B cell (primary cell): Measurements from ENCODE around the gene PIP5K1A. TPM values are rescaled to one million over a fixed set of nuclear protein-coding genes. Genes with fewer than 3 reads are reported as not detected.

Experiments
- ATAC-seq: fragments of 200-7000 bp; cut with Tn5 transposase; one replicate; pipeline ENCODE4 v1.10.0; 2021; ENCODE audit warnings: low read depth, mild to moderate bottlenecking, moderate number of reproducible peaks, moderate library complexity
- CTCF ChIA-PET: fragments of 350-600 bp; sonication (Branson Sonifier 250); formaldehyde crosslinking; loops from one replicate; lab custom pipeline; 2021; ENCODE audit warnings: antibody characterized with exemption, inconsistent platforms; lab: Charles Lee
- POLR2A ChIA-PET: fragments of 350-600 bp; sonication (Branson Sonifier 250); formaldehyde crosslinking; loops from one replicate; lab custom pipeline; 2021; ENCODE audit warnings: antibody characterized with exemption; lab: Charles Lee
- DNase-seq: peaks from one replicate; pipeline ENCODE4 v3.0.0; 2013
- H2AFZ ChIP-seq: 2 replicates; pipeline ENCODE4 v1.6.1; 2012; ENCODE audit warnings: mild to moderate bottlenecking, low read depth, low read length; ENCODE audit not compliant: insufficient read depth, poor library complexity, severe bottlenecking
- H3K27ac ChIP-seq, 2 donors: 1 replicate in 1 of 2; 2 replicates in 1 of 2; pipeline ENCODE4 v1.5.1; 2012 to 2013; ENCODE audit warnings: low read length in 2 of 2, mild to moderate bottlenecking in 2 of 2, moderate library complexity in 1 of 2
- H3K27me3 ChIP-seq, 4 experiments: fragments of 200-600 bp in 1 of 4; sonication (generic) in 1 of 4; replicated peaks in 1 of 4; 1 replicate in 2 of 4; 2 replicates in 2 of 4; pipeline versions ENCODE4 v1.6.1 to v1.7.0; 2013 to 2016; ENCODE audit warnings: low read length in 3 of 4, mild to moderate bottlenecking in 2 of 4, mixed read lengths in 1 of 4, moderate library complexity in 1 of 4; ENCODE audit not compliant: insufficient read depth in 4 of 4, control insufficient read depth in 3 of 4; ENCODE audit errors: control extremely low read depth in 1 of 4
- H3K36me3 ChIP-seq, 2 experiments: replicated peaks in 1 of 2; 1 replicate in 1 of 2; 2 replicates in 1 of 2; pipeline versions ENCODE4 v1.6.1 to v1.7.1; 2013; ENCODE audit warnings: low read length in 1 of 2; ENCODE audit not compliant: insufficient read depth in 2 of 2, control insufficient read depth in 1 of 2; ENCODE audit errors: control extremely low read depth in 1 of 2, extremely low read depth in 1 of 2
- H3K4me1 ChIP-seq, 2 donors: fragments of 200-600 bp in 1 of 2; sonication (generic) in 1 of 2; 1 replicate in 1 of 2; 2 replicates in 1 of 2; pipeline versions ENCODE4 v1.5.1 to v1.6.1; 2013 to 2017; ENCODE audit warnings: low read length in 2 of 2; ENCODE audit not compliant: control insufficient read depth in 2 of 2, insufficient read depth in 2 of 2
- H3K4me2 ChIP-seq: replicated peaks from 2 replicates; pipeline ENCODE3; 2012; ENCODE audit warnings: mild to moderate bottlenecking, low read depth, low read length; ENCODE audit not compliant: poor library complexity, severe bottlenecking
- H3K4me3 ChIP-seq, 5 experiments: fragments of 200-600 bp in 1 of 5; sonication (generic) in 1 of 5; 1 replicate in 3 of 5; 2 replicates in 2 of 5; pipeline versions ENCODE4 v1.5.1 to v1.7.0; 2011 to 2016; ENCODE audit warnings: low read length in 4 of 5, mild to moderate bottlenecking in 4 of 5, low read depth in 2 of 5, control low read depth in 1 of 5, moderate library complexity in 1 of 5; ENCODE audit not compliant: insufficient read depth in 1 of 5; ENCODE audit errors: control extremely low read depth in 1 of 5, extremely low read depth in 1 of 5
- H3K79me2 ChIP-seq: fragments of 200-600 bp; sonication (generic); one replicate; pipeline ENCODE4 v1.6.0; 2016; ENCODE audit warnings: low read length; ENCODE audit not compliant: control insufficient read depth, insufficient read depth
- H3K9ac ChIP-seq: fragments of 200-600 bp; sonication (generic); 2 replicates; pipeline ENCODE4 v1.6.1; 2017; ENCODE audit warnings: mild to moderate bottlenecking, low read length, moderate library complexity
- H3K9me3 ChIP-seq, 3 donors: one replicate each; pipeline versions ENCODE4 v1.6.1 to v1.7.1; 2013; ENCODE audit warnings: low read length in 2 of 3; ENCODE audit not compliant: control insufficient read depth in 2 of 3, insufficient read depth in 1 of 3; ENCODE audit errors: control extremely low read depth in 1 of 3
- H4K20me1 ChIP-seq: 2 replicates; pipeline ENCODE4 v1.6.0; 2012; ENCODE audit warnings: mild to moderate bottlenecking, low read length; ENCODE audit not compliant: insufficient read depth, control insufficient read depth, poor library complexity, severe bottlenecking
- H3K27ac Mint-ChIP-seq: one replicate; pipeline ENCODE4 v1.8.0; 2021; ENCODE audit warnings: mixed read lengths
- H3K27me3 Mint-ChIP-seq: one replicate; pipeline ENCODE4 v1.8.0; 2021; ENCODE audit warnings: mixed read lengths
- H3K4me1 Mint-ChIP-seq: one replicate; pipeline ENCODE4 v1.8.0; 2021; ENCODE audit warnings: mixed read lengths
- H3K4me3 Mint-ChIP-seq: one replicate; pipeline ENCODE4 v1.8.0; 2021; ENCODE audit warnings: mixed read lengths
- H3K9me3 Mint-ChIP-seq: one replicate; pipeline ENCODE4 v1.8.0; 2022; ENCODE audit warnings: mixed read lengths; ENCODE audit not compliant: insufficient read depth
- CTCF ChIP-seq: fragments of 200-600 bp; IDR thresholded peaks from one replicate; pipeline ENCODE4 v1.8.0; 2022; ENCODE audit warnings: antibody characterized with exemption, mild to moderate bottlenecking
- EZH2 ChIP-seq: IDR thresholded peaks from 2 replicates; pipeline ENCODE4 v1.6.1; 2012; ENCODE audit warnings: borderline replicate concordance, low read depth, mild to moderate bottlenecking, moderate library complexity, low read length; ENCODE audit not compliant: insufficient read depth, poor library complexity, severe bottlenecking
- WGBS: methylation state at CpG from one replicate; pipeline ENCODE4 v1.1.5; 2013; ENCODE audit warnings: missing lambda C conversion rate; ENCODE audit not compliant: insufficient coverage; 5-methylcytosine and 5-hydroxymethylcytosine counted together
- intact Hi-C: fragments of 100-400 bp; cut with micrococcal nuclease; formaldehyde crosslinking; loops from one replicate; pipeline ENCODE4 v1.10.0; 2022
- polyA plus RNA-seq: library from polyadenylated mRNA; depleted of rRNA; stranded (reverse); fragments of >200 nt; gene quantifications from 2 replicates; pipeline ENCODE4 v1.2.3, GENCODE V29; 2012
- total RNA-seq, 2 donors: library from RNA; stranded (reverse); fragments of 120-200 nt in 1 of 2; gene quantifications; 1 replicate in 1 of 2; 2 replicates in 1 of 2; pipeline versions ENCODE4 v1.2.3 to v1.2.4, GENCODE V29; 2013 to 2022

The PIP5K1A gene
- total and polyA plus RNA-seq, 2 donors (not counting 1 experiment from before 2014, with no cell fraction given), result 59.4 to 78.4 TPM

- WGBS, result 0% methylated on average over 4 of the region's 4 CpGs
- Histone ChIP-seq H3K4me1 (peaks cover 30 to 37% of the 10 kb centered on the region in 2 donors), H4K20me1 (peaks cover 6% of the 10 kb centered on the region), H3K4me3 (peak within 1 kb of the TSS; percentile 72 to 98 (median 72)), H3K4me2 (peak within 1 kb of the TSS; percentile 86), H3K9me3 (no peaks in the 10 kb centered on the region), H3K27me3 (no peaks in the 10 kb centered on the region), H3K36me3 (peaks cover 1 to 26% of the 10 kb centered on the region in 2 experiments), H2AFZ (peak within 1 kb of the TSS; percentile 66), H3K9ac (peak within 1 kb of the TSS; percentile 78), H3K27ac (peak within 1 kb of the TSS; percentile 29 to 79), H3K79me2 (peaks cover 40% of the 10 kb centered on the region)
- Mint-ChIP-seq H3K4me3 (peak within 1 kb of the TSS; percentile 99), H3K27me3 (no peaks in the 10 kb centered on the region), H3K9me3 (no peaks in the 10 kb centered on the region), H3K4me1 (peaks cover 41% of the 10 kb centered on the region), H3K27ac (peak within 1 kb of the TSS; percentile 97)
- CTCF ChIA-PET, result interaction anchor here (0.6 to 9.6 kb wide), 24 partner anchors 9 to 234 kb away, joined by 3 to 227 read pairs (median 4); partner anchors contain the start of genes GABPB2, MLLT11, PSMD4 and TMOD4
- intact Hi-C loops, result loop anchor here (1.0 to 2.0 kb wide), 10 partner anchors 9 to 177 kb away; partner anchors contain the start of genes C1orf56, CDC42SE1, GABPB2 and LYSMD1
- no peak for TF ChIP-seq CTCF
- no peak for TF ChIP-seq EZH2
- peak; percentile 85 for ATAC-seq
- POLR2A ChIA-PET, result interaction anchor here (0.5 to 1.6 kb wide), 5 partner anchors 10 to 329 kb away, joined by 3 to 5 read pairs (median 3); partner anchors contain the start of genes LYSMD1 and SCNM1
- DNase-seq, result peak; percentile 77
These were observed 41.9 kb upstream of the PIP5K1A start, which contains the start of gene TNFAIP8L2 for GRCh38 chr1:151156515-151156819. TSS of gene TNFAIP8L2 (plus strand) at chr1:151156649. CDS start at chr1:151158698, 2,049 bp downstream.

- ATAC-seq, result peak; percentile 13
- Mint-ChIP-seq H3K27me3 (no peaks in the 10 kb centered on the region), H3K4me1 (peaks cover 44% of the 10 kb centered on the region), H3K27ac (peak overlapping the region; percentile 97), H3K4me3 (peak overlapping the region; percentile 99), H3K9me3 (no peaks in the 10 kb centered on the region)
- H2AFZ ChIP-seq, result peak overlapping the region; percentile 66
- H3K9me3 ChIP-seq, result no peaks in the 10 kb centered on the region
- H3K4me2 ChIP-seq, result peak overlapping the region; percentile 86
- WGBS, result 0% methylated on average over 3 of the region's 6 CpGs
- H4K20me1 ChIP-seq, result peaks cover 10% of the 10 kb centered on the region
- CTCF ChIA-PET, result interaction anchor here (0.6 to 9.6 kb wide), 26 partner anchors 8 to 247 kb away, joined by 3 to 227 read pairs (median 4); partner anchors contain the start of genes GABPB2, MLLT11, PSMD4 and TMOD4
- H3K36me3 ChIP-seq, result peaks cover 1 to 26% of the 10 kb centered on the region in 2 experiments
- no peak for TF ChIP-seq CTCF
- TF ChIP-seq EZH2, result no peak
- H3K4me3 ChIP-seq, result peak overlapping the region; percentile 72 to 98 (median 72)
- no peaks in the 10 kb centered on the region for H3K27me3 ChIP-seq
- DNase-seq, result peak; percentile 59
- POLR2A ChIA-PET, result interaction anchor here (0.5 to 1.6 kb wide), 6 partner anchors 9 to 329 kb away, joined by 3 to 7 read pairs (median 4); partner anchors contain the start of genes LYSMD1 and SCNM1
- H3K79me2 ChIP-seq, result peaks cover 42% of the 10 kb centered on the region
- intact Hi-C loops, result loop anchor here (2.0 kb wide), 3 partner anchors 26 to 126 kb away; partner anchors contain the start of genes C1orf56 and ZNF687
- H3K27ac ChIP-seq, result peak overlapping the region; percentile 29 to 79
- peaks cover 30 to 38% of the 10 kb centered on the region in 2 donors for H3K4me1 ChIP-seq
- peak overlapping the region; percentile 78 for H3K9ac ChIP-seq
These were observed 41.3 kb upstream of the PIP5K1A start for GRCh38 chr1:151157067-151157531.
